ENCODE measurements around the gene ALG6. TPM values are rescaled to one million over a fixed set of nuclear protein-coding genes. Genes with fewer than 3 reads are reported as not detected.

The ALG6 gene
- total RNA-seq, 1 experiment from 2014 or later, result 21.4 TPM

GRCh38 chr1:63317817-63318152 lies 49.6 kb upstream of the ALG6 start:
- H3K4me1 Mint-ChIP-seq, result peaks cover 51 to 53% of the 10 kb centered on the region in 2 experiments
- Histone ChIP-seq H3K79me2 (ENCODE audit: insufficient read depth, low read length) (no peaks in the 10 kb centered on the region), H4K20me1 (ENCODE audit: control insufficient read depth, insufficient read depth, insufficient read length) (no peaks in the 10 kb centered on the region), H3K27me3 (ENCODE audit: insufficient read depth, low read length) (no peaks in the 10 kb centered on the region; the same call in 1 of the 2 replicates), H3K23me2 (ENCODE audit: insufficient read length, low read depth, low read length, poor library complexity, severe bottlenecking) (peaks cover 39% of the 10 kb centered on the region), H3K14ac (ENCODE audit: insufficient read depth, low read length) (no peak overlapping the region), H3T11ph (ENCODE audit: low read length) (no peak overlapping the region), H2BK15ac (ENCODE audit: low read depth, low read length) (no peak overlapping the region), H3K4ac (ENCODE audit: low read depth, low read length) (no peak overlapping the region), H3K4me1 (ENCODE audit: insufficient read depth, low read length) (peaks cover 7% of the 10 kb centered on the region; the same call in 1 of the 2 replicates), H3K4me2 (ENCODE audit: insufficient read depth, insufficient read length, low read length) (peak overlapping the region; percentile 68), H2BK12ac (ENCODE audit: insufficient read length, low read depth, low read length) (no peak overlapping the region), H4K8ac (replicated peaks; ENCODE audit: insufficient read length, low read depth, low read length) (no peak overlapping the region), H2AFZ (ENCODE audit: low read length) (no peak overlapping the region), H3K9me3 (ENCODE audit: control insufficient read depth, low read depth, low read length) (no peaks in the 10 kb centered on the region), H3K79me1 (ENCODE audit: insufficient read depth, low read depth, low read length, poor library complexity, severe bottlenecking) (no peaks in the 10 kb centered on the region), H3K23ac (ENCODE audit: insufficient read length, low read depth, low read length) (no peak overlapping the region), H4K91ac (ENCODE audit: insufficient read length, low read depth, low read length) (no peak overlapping the region), H3K9ac (ENCODE audit: extremely low read depth, insufficient read length, low read length) (no peak overlapping the region), H3K27ac (ENCODE audit: insufficient read length, low read depth, low read length) (no peak overlapping the region), H2BK20ac (ENCODE audit: low read depth, low read length, poor library complexity, severe bottlenecking) (no peak overlapping the region), H2AK5ac (ENCODE audit: insufficient read length, low read length) (no peak overlapping the region), H2BK5ac (ENCODE audit: insufficient read length, low read length) (no peak overlapping the region), H2BK120ac (ENCODE audit: low read depth, low read length, poor library complexity, severe bottlenecking) (no peak overlapping the region), H3K18ac (ENCODE audit: insufficient read length, low read depth, low read length) (no peak overlapping the region), H4K5ac (ENCODE audit: insufficient read length, low read depth, low read length) (no peak overlapping the region), H3K56ac (ENCODE audit: insufficient read length, low read depth, low read length) (no peak overlapping the region)
- H3K9me3 Mint-ChIP-seq, result no peaks in the 10 kb centered on the region
- no CpG with 5 or more reads among the region's 14 CpGs for WGBS (ENCODE audit: extremely low coverage, insufficient read length, low lambda C conversion rate)
- H3K4me3 Mint-ChIP-seq, result peak overlapping the region; percentile 66 to 79
- no peak for DNase-seq
- no peak for TF ChIP-seq CTCF (conservative IDR thresholded peaks at IDR 0.05)
- H3K36me3 Mint-ChIP-seq (ENCODE audit: insufficient read depth in 1 of 3, low read depth in 3 of 3), result peaks cover 0 to 3% (median 0%) of the 10 kb centered on the region in 3 experiments; a peak in 2 of 7 replicates
- peak overlapping the region in 2 of 3 experiments; percentile 32 to 64; a peak in 1 of 7 replicates for H3K27ac Mint-ChIP-seq
- peaks cover 52% of the 10 kb centered on the region for H3K27me3 Mint-ChIP-seq (ENCODE audit: low read depth)

Data from H9 (cell line).